Hepatic stellate cell (primary cell): ENCODE measurements around the gene RAB43.

Source experiments
- DNase-seq: peaks from one replicate; pipeline ENCODE4 v3.0.0; 2011; ENCODE audit warnings: low spot score

Gene RAB43

GRCh38 chr3:129060276-129061022 lies 61.2 kb downstream of the RAB43 start, which contains the start of gene GP9:
GP9 (plus strand) TSS chr3:129060779; CDS start chr3:129061740, 961 bp downstream.
- DNase-seq = no peak

GRCh38 chr3:129059311-129059958 lies 62.2 kb downstream of the RAB43 start:
- DNase-seq = no peak

GRCh38 chr3:129058441-129059200 lies 63.0 kb downstream of the RAB43 start:
- no peak for DNase-seq

GRCh38 chr3:129057249-129057648 lies 64.4 kb downstream of the RAB43 start:
- no peak for DNase-seq

- DNase-seq = no peak
Measured at GRCh38 chr3:129056451-129057173, 65.0 kb downstream of the RAB43 start.

- no peak for DNase-seq
Measured at GRCh38 chr3:129054605-129055104, 66.9 kb downstream of the RAB43 start.

- DNase-seq = no peak
Measured at GRCh38 chr3:129052675-129053074, 68.9 kb downstream of the RAB43 start.

GRCh38 chr3:129051871-129052340 lies 69.7 kb downstream of the RAB43 start:
- DNase-seq = no peak

GRCh38 chr3:129050556-129051295 lies 70.9 kb downstream of the RAB43 start:
- no peak for DNase-seq

- no peak for DNase-seq
Measured at GRCh38 chr3:129047553-129047839, 74.1 kb downstream of the RAB43 start.

GRCh38 chr3:129046732-129047552 lies 74.7 kb downstream of the RAB43 start:
- DNase-seq = no peak

- DNase-seq = no peak
Measured at GRCh38 chr3:129046037-129046731, 75.4 kb downstream of the RAB43 start.

- no peak for DNase-seq
Measured at GRCh38 chr3:129045675-129046036, 75.9 kb downstream of the RAB43 start.

GRCh38 chr3:129040579-129041300 lies 80.9 kb downstream of the RAB43 start:
- DNase-seq = no peak

GRCh38 chr3:129040039-129040336 lies 81.6 kb downstream of the RAB43 start:
- DNase-seq = no peak

- DNase-seq = no peak
Measured at GRCh38 chr3:129039271-129040038, 82.1 kb downstream of the RAB43 start.

GRCh38 chr3:129038121-129038855 lies 83.3 kb downstream of the RAB43 start:
- no peak for DNase-seq
